Thyroid gland (tissue), 4 donors: ENCODE measurements around the gene RALGAPA1. TPM values are rescaled to one million over a fixed set of nuclear protein-coding genes. Genes with fewer than 3 reads are reported as not detected.

Source experiments
- DNase-seq, 2 donors: peaks; one replicate each; pipeline ENCODE4 v3.0.0-alpha.2; 2019
- H3K27ac ChIP-seq, 3 donors: fragments of 200-600 bp; sonication (generic); 1 replicate in 2 of 3; 2 replicates in 1 of 3; pipeline ENCODE4 v1.5.1; 2016 to 2019; ENCODE audit warnings: mild to moderate bottlenecking in 1 of 3, moderate library complexity in 1 of 3
- H3K27me3 ChIP-seq: fragments of 200-600 bp; sonication (generic); one replicate; pipeline ENCODE4 v1.5.1; 2019
- H3K36me3 ChIP-seq, 2 donors: fragments of 200-600 bp; sonication (generic); one replicate each; pipeline ENCODE4 v1.5.1; 2016 to 2019
- H3K4me1 ChIP-seq, 2 donors: fragments of 200-600 bp; sonication (generic); one replicate each; pipeline ENCODE4 v1.5.1; 2017 to 2019
- H3K4me3 ChIP-seq, 3 donors: fragments of 200-600 bp; sonication (generic); replicated peaks in 1 of 3; 1 replicate in 2 of 3; 2 replicates in 1 of 3; pipeline ENCODE4 v1.5.1; 2016; ENCODE audit warnings: mild to moderate bottlenecking in 1 of 3
- H3K9me3 ChIP-seq: fragments of 200-600 bp; sonication (generic); one replicate; pipeline ENCODE4 v1.5.1; 2017
- CTCF ChIP-seq, 6 experiments: fragments of 200-600 bp in 3 of 6; fragments of 450-650 bp in 3 of 6; sonication (generic) in 3 of 6; IDR thresholded peaks; one replicate each; pipeline ENCODE4 v1.5.1; 2016 to 2019; ENCODE audit warnings: antibody characterized with exemption in 6 of 6, mild to moderate bottlenecking in 2 of 6, inconsistent platforms in 1 of 6, moderate library complexity in 1 of 6
- POLR2A ChIP-seq, 2 donors: fragments of 450-650 bp; IDR thresholded peaks; one replicate each; pipeline ENCODE4 v1.6.1; 2017; ENCODE audit warnings: antibody characterized with exemption in 2 of 2, mild to moderate bottlenecking in 2 of 2, moderate library complexity in 1 of 2
- WGBS, 2 donors: methylation state at CpG; one replicate each; pipeline ENCODE4 v1.1.5; 2017; 5-methylcytosine and 5-hydroxymethylcytosine counted together
- intact Hi-C: fragments of 100-400 bp; cut with DNase I; formaldehyde crosslinking; loops from one replicate; pipeline ENCODE4 v1.15.1; 2023
- total RNA-seq, 4 donors: library from RNA; depleted of rRNA; stranded (reverse); fragments of >200 nt; gene quantifications; one replicate each; pipeline ENCODE4 v1.2.3, GENCODE V29; 2016

Gene RALGAPA1
- total RNA-seq, 4 donors from 2014 or later = 95.6 to 137 (median 111) TPM

DNA sequence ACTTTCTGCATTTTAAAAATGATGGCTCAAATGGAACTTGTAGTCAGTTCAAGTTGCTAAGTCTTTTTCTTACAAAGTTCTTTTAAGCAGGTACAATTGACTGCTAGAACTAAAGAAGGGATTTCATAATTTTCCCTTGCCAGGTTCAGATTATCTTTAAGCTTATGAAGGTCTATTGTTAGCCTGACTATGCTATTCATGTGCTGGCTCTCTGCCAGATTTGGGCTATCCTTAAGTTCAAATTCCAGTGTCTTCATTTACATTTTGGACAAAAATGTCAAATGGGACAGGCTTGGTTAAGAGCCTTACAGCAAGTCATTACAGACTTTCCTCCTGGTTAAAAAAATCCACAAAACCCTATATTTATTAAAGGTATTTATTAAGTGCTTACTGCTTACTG, 232.8 kb downstream of the RALGAPA1 start:
- no peak for TF ChIP-seq POLR2A (IDR thresholded peaks at IDR 0.05)
- no peak for TF ChIP-seq CTCF (IDR thresholded peaks at IDR 0.05)

GRCh38 chr14:35573911-35574310, 235.2 kb downstream of the RALGAPA1 start:
- DNase-seq = no peak
- Histone ChIP-seq H3K27ac (no peak overlapping the region), H3K4me3 (no peak overlapping the region), H3K9me3 (no peaks in the 10 kb centered on the region), H3K4me1 (no peaks in the 10 kb centered on the region), H3K36me3 (no peaks in the 10 kb centered on the region), H3K27me3 (no peaks in the 10 kb centered on the region)
- WGBS, 2 donors = 81 to 90% methylated on average over 2 of the region's 2 CpGs
- intact Hi-C loops = no loop called here
- TF ChIP-seq CTCF (IDR thresholded peaks at IDR 0.05) (no peak), POLR2A (IDR thresholded peaks at IDR 0.05) (no peak)

More for the DNA sequence above, 232.8 kb downstream of the RALGAPA1 start:
- no peak for DNase-seq
- no peaks in the 10 kb centered on the region for H3K9me3 ChIP-seq
- intact Hi-C loops = no loop called here
- no peak overlapping the region for H3K27ac ChIP-seq
- no peaks in the 10 kb centered on the region for H3K27me3 ChIP-seq
- H3K36me3 ChIP-seq = no peaks in the 10 kb centered on the region
- no peaks in the 10 kb centered on the region for H3K4me1 ChIP-seq
- H3K4me3 ChIP-seq = no peak overlapping the region

DNA sequence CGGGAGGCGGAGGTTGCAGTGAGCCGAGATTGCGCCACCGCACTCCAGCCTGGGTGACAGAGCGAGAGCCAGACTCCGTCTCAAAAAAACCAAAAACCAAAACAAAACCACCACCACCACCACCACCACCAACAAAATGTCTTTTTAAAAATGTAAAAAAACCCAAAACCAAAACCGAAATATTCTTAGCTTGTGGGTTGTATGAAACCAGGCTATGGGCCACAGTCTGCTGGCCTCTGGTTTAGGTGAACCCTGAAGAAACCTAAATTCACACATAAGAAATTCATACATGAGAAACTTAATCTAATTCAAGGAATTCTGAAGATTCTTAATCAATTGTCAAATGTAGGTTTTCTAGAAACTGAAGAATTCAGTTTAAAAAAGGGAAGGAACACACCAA, 237.5 kb downstream of the RALGAPA1 start:
- intact Hi-C loops = no loop called here
- DNase-seq = no peak
- H3K9me3 ChIP-seq = no peaks in the 10 kb centered on the region
- no peak overlapping the region for H3K4me3 ChIP-seq
- no peaks in the 10 kb centered on the region for H3K36me3 ChIP-seq
- no peaks in the 10 kb centered on the region for H3K4me1 ChIP-seq
- TF ChIP-seq CTCF (IDR thresholded peaks at IDR 0.05) (no peak), POLR2A (IDR thresholded peaks at IDR 0.05) (no peak)
- WGBS, 2 donors = 97 to 98% methylated on average over 8 of the region's 8 CpGs
- H3K27ac ChIP-seq = no peak overlapping the region
- no peaks in the 10 kb centered on the region for H3K27me3 ChIP-seq

DNA sequence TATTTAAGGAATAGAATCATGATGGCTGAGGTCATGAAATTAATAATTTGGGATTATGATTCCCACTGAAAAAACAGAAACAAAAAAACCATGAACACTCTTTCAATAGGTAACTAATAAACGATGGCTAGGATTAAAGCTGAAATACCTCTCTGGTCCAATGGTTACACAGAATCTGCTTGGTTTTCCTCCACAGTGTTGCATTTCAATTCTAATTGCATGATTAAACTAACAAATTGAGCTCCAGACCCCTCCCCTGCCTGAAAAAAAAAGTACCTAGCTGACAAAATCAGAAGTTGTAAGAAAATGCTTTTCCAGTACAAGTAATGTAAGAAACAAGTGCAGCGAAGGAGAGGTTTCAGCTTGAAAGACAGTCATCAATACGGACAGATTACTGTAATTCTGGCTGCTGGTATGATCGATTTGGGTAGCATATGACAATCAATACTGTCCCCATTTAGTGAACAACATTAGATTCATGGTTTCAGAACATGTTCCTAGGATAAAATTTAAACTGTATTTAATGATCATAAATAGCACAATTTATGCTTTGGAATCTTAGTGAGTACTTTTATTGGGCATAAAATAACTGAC, 243.1 kb downstream of the RALGAPA1 start:
- WGBS, 2 donors = 88 to 89% methylated on average over 4 of the region's 4 CpGs
- DNase-seq = no peak
- H3K4me1 ChIP-seq = no peaks in the 10 kb centered on the region
- no peak overlapping the region for H3K4me3 ChIP-seq
- no peaks in the 10 kb centered on the region for H3K27me3 ChIP-seq
- no peak overlapping the region for H3K27ac ChIP-seq
- H3K9me3 ChIP-seq = no peaks in the 10 kb centered on the region
- H3K36me3 ChIP-seq = no peaks in the 10 kb centered on the region
- intact Hi-C loops = no loop called here
- TF ChIP-seq POLR2A (IDR thresholded peaks at IDR 0.05) (no peak), CTCF (IDR thresholded peaks at IDR 0.05) (no peak)

DNA sequence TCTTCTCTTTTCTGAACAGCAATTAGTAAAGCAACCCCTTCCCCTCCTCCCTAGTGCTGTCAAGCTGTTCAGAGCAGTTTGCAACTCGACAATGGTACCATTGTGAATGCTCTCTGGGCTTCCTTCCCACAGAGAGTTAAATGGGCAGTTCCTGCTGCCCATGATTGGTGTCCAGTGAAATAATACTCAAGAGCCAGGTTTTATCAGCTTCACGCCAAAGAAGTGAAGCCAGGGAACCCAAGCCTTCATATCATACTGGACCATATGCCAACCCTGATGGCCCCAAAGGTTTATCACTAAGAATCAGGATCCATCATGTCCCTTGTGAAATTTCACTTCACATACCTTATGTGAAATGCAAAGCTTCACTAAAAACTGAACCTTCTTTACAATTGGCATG, 250.4 kb downstream of the RALGAPA1 start:
- Histone ChIP-seq H3K36me3 (no peaks in the 10 kb centered on the region), H3K4me3 (no peak overlapping the region), H3K27me3 (no peaks in the 10 kb centered on the region), H3K4me1 (no peaks in the 10 kb centered on the region), H3K27ac (no peak overlapping the region), H3K9me3 (no peaks in the 10 kb centered on the region)
- no peak for TF ChIP-seq CTCF (IDR thresholded peaks at IDR 0.05)
- TF ChIP-seq POLR2A (IDR thresholded peaks at IDR 0.05) = no peak
- DNase-seq = no peak
- intact Hi-C loops = no loop called here
- WGBS, 2 donors = 73 to 77% methylated on average over 2 of the region's 2 CpGs
